CD4-positive, alpha-beta T cell treated with Interleukin-12 subunit alpha and Interleukin-12 subunit beta, for 1 hour (primary cell): ENCODE results near the gene CDAN1.
"Not testable (repeated sequence)": the region's sequence is repeated elsewhere in the genome, so short reads cannot be mapped to it uniquely, and the experiment has no call there.

Source experiments
- DNase-seq: peaks from one replicate; pipeline ENCODE4 v3.0.0-alpha.2; 2020

Gene CDAN1

DNA sequence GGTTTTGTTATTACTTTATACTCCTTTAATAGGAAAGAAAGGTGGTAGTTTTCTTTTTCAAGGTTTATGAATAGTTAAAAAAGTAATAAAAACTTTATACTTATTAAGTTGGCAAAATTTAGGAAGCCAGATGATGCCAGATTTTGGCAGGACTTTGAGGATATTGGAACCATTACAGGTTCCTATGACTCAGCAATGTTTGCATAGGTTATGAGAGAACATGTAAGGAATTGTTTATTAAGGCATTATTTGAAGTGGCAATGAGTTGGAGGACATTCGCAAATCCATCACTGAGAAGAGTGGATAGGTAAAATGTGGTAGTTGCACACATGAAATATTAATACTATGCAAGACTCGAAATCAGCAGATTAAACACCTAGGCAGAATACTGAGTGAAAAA is 29.9 kb downstream of the CDAN1 start:
- DNase-seq = no peak

DNA sequence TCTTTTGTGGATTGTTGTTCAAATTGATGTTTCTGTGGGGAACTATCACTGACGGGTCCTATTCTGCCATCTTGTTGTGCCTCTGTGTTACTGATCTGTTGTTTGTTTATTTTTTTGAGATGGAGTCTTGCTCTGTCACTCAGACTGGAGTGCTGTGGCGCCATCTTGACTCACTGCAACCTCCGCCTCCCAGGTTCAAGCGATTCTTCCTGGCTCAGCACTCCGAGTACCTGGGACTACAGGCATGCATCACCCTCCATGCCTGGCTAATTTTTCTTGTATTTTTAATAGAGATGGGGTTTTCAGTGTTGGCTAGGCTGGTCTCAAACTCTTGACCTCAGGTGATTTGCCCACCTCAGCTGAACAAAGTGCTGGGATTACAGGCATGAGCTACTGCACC is 31.6 kb downstream of the CDAN1 start:
- no peak for DNase-seq

DNA sequence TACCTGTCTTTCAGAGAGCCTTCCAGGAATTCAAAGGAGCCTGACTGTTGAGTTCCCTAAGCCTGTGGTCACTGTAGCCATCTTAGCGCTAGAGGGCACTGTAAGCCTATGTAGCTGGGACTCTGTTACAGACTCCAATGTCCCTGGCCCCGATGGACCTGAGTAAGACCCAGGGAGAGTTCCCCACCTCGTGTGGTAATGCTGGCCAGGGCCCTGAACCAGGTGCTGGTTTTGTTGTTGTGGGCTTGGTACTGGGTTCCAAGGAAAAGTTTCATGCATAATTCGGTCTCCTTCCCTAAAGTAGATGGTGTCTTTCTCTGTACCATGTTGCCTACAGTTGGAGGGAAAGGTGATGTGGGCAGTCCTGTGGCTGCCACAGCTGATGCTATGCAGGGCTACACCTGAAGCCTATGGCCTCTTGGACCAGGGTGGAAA is 32.4 kb downstream of the CDAN1 start:
- DNase-seq = peak; percentile 69

GRCh38 chr15:42696626-42697025 is 40.3 kb downstream of the CDAN1 start:
- DNase-seq = no peak

DNA sequence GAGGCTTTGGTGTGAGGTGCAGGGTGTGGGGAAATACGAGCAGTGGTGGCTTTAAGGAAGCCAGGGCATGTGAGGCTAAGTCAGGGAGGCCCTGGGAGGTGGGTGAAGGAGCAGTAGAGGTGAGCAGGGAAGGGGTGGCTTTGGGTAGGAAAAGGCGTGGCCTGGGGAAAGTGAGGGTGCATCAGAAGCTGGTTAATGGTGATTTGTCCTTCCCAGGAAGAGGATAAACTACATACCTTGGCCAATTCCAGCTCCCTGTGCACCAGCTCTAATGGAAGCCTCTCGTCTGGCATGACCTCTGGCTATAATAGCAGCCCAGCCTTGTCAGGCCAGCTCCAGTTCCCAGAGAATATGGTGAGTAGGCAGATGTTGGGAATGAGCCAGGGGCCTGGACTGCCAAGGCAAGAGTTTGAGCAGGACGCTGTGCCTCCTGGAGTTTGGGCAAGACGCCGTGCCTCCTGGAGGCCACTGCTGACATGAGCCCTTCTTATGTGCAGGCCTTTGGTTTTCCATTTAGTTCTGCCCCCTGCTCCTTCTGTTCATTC is 41.3 kb downstream of the CDAN1 start:
- no peak for DNase-seq

- no peak for DNase-seq
These were observed 42.5 kb downstream of the CDAN1 start for GRCh38 chr15:42694398-42694797.

GRCh38 chr15:42693942-42694341 is 43.0 kb downstream of the CDAN1 start:
- DNase-seq = no peak

GRCh38 chr15:42693496-42693895 is 43.4 kb downstream of the CDAN1 start:
- DNase-seq = no peak

- no peak for DNase-seq
These were observed 43.9 kb downstream of the CDAN1 start for GRCh38 chr15:42692997-42693396.

GRCh38 chr15:42692536-42692935 is 44.4 kb downstream of the CDAN1 start:
- DNase-seq = no peak

GRCh38 chr15:42691770-42692169 is 45.2 kb downstream of the CDAN1 start:
- DNase-seq = no peak

DNA sequence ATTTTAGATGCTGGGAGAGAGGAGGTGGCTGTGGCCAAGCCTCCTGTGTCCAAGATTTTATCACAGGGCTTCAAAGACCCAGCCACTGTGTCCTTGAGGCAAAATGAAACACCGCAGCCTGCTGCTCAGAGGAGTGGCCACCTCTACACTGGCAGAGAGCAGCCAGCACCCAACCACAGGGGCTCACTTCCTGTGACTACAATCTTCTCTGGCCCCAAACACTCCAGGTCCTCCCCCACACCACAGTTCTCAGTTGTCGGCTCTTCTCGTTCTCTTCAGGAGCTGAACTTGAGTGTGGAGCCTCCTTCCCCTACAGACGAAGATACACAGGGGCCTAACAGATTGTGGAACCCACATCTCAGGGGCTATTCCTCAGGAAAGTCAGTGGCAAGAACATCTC is 45.6 kb downstream of the CDAN1 start:
- DNase-seq = no peak

DNA sequence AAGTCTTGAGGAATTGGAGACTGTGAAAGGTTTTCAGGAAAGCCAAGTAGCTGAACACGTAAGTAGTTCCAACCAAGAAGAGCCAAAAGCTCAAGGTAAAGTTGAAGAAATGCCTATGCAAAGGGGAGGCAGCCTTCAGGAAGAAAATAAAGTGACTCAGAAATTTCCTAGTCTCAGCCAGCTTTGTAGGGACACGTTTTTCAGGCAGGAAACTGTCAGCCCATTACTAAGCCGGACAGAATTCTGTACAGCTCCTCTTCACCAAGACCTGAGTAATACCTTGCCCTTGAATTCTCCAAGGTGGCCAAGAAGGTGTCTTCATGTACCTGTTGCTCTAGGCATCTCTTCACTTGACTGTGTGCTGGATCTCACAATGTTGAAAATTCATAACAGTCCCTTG is 48.6 kb downstream of the CDAN1 start:
- no peak for DNase-seq

DNA sequence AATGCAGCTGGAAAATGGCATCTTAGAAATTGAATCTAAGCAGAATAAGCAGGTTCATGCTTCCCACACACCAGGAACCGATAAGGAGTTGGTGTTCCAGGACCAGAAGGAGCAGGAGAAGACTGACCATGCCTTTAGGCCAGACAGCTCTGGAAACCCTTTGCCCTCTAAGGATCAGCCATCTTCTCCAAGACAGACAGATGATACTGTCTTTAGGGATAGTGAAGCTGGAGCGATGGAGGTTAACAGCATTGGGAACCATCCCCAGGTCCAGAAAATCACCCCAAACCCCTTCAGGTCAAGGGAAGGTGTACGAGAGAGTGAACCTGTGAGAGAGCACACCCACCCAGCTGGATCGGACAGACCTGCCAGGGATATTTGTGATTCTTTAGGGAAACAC is 49.2 kb downstream of the CDAN1 start:
- DNase-seq = no peak

GRCh38 chr15:42686281-42686680 is 50.6 kb downstream of the CDAN1 start:
- no peak for DNase-seq

DNA sequence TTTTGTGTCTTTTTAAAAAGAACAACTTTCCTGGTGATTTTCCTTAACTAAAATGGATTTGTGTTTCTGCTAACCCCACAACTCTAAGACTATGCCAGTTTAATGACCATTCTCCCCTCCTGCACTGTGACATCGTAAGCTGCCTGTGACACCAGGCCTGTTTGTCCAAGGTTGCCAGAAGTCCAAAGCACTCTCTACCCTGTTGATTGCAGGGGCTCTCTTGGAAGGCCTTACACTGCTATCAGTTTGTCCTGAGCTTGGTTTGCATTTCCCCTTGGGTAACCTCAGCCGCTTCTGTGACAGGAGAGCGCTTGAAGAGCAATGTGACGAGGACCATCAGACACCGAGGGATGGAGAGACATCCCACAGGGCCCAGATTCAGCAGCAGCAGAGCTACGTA is 55.8 kb downstream of the CDAN1 start:
- no peak for DNase-seq

DNA sequence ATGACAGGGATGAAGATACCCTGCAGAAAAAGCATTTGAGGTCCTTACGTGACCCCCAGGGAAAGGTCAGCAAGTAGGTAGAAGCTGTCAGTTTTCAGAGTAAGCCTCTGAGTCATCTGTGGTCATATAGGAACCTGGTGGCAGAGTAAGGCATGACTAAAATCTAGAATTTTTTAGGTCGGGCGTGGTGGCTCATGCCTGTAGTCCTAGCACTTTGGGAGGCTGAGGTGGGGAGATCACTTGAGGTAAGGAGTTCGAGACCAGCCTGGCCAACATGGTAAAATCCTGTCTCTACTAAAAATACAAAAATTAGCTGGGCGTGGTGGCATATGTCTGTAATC is 56.8 kb downstream of the CDAN1 start:
- not testable (repeated sequence) for DNase-seq

DNA sequence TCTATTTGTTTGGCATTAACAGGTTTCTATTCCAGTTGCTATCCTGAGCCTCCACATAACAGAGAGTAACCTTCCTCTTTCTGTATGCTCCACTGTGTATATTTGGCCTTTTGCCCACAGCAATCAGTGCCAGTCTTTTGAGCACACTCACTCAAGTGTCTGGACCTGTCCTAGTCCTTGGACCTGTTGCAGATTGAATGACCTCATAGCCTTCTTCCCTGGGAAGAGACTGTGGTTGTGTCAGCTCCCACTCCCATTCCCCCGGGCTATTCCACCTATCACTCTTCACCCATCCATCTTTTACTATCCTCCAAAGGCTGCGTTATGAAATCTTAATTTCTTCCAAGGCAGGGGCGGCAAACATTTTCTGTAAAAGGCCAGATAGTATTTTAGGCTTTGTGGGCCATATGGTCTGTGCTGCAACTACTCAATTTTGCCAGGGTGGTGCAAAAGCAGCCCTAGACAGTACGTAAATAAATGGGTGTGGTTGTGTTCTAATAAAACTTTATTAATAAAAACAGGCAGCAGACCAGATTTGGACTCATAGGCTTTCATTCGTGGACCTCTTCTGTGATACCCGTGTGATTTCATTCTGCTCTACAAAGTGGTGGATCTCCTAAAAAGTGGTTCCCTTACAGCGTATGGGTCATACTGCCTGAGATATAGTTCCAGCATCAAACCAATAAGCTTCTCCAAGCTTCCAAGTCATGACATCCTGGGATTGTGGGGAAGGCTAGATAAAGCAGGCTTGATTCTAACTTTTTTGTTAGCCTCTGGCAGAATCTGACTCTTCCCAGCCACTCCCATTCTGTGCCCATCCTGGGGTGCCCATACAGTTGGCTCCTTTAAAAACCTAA is 57.4 kb downstream of the CDAN1 start:
- DNase-seq = no peak

DNA sequence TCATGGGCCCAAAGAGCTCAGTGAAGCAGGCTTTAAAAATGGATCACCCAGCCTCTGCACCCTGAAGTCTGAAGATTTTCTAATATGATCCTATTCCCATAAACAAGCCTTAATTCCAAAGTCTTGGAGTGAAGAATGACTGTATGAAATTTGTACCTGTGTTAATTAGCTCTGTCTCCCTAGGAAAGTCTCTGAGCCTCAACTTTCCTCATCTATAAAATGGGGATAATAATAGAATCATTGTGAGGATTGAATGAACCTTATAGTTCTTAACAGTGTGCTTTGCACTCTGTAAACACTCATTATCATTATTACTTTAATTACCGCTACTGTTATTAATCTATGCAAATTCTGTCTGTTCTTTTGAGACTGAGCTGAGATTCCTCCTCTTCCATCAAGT is 61.9 kb downstream of the CDAN1 start:
- no peak for DNase-seq

- DNase-seq = no peak
These were observed 62.5 kb downstream of the CDAN1 start for GRCh38 chr15:42674472-42674871.
